MCF 10A (cell line): ENCODE measurements around the gene CLEC2B. TPM values are rescaled to one million over a fixed set of nuclear protein-coding genes. Genes with fewer than 3 reads are reported as not detected.

Source experiments
- BruUV-seq: library from RNA; stranded (reverse); fragments of 400-500 nt; replicated peaks from 2 replicates; lab custom pipeline; 2021; lab: Mats Ljungman, UMichigan
- CTCF ChIA-PET: fragments of 300-600 bp; sonication (Branson Sonifier 250); formaldehyde crosslinking; extraction: SDS; loops from one replicate; lab custom pipeline; 2021; ENCODE audit warnings: antibody characterized with exemption, inconsistent platforms; lab: Yijun Ruan, JAX
- POLR2A ChIA-PET: fragments of 300-600, 350-650 bp; sonication (Branson Sonifier 250); formaldehyde crosslinking; extraction: SDS; loops from one replicate; lab custom pipeline; 2020; ENCODE audit warnings: antibody characterized with exemption, inconsistent platforms; lab: Yijun Ruan, JAX
- DNase-seq: peaks from one replicate; pipeline ENCODE4 v3.0.0-alpha.2; 2018; ENCODE audit not compliant: unreplicated experiment
- H3K27ac Mint-ChIP-seq: one replicate; pipeline ENCODE4 v1.8.0; 2022; ENCODE audit warnings: mild to moderate bottlenecking, low read depth, mixed read lengths; ENCODE audit not compliant: unreplicated experiment
- H3K27me3 Mint-ChIP-seq: one replicate; pipeline ENCODE4 v1.8.0; 2022; ENCODE audit warnings: mixed read lengths; ENCODE audit not compliant: insufficient read depth, unreplicated experiment
- H3K36me3 Mint-ChIP-seq: one replicate; pipeline ENCODE4 v1.8.0; 2022; ENCODE audit warnings: mild to moderate bottlenecking, moderate library complexity, mixed read lengths; ENCODE audit not compliant: insufficient read depth, unreplicated experiment
- H3K4me1 Mint-ChIP-seq: one replicate; pipeline ENCODE4 v1.8.0; 2022; ENCODE audit warnings: mixed read lengths; ENCODE audit not compliant: insufficient read depth, unreplicated experiment
- H3K4me3 Mint-ChIP-seq: one replicate; pipeline ENCODE4 v1.8.0; 2022; ENCODE audit warnings: mild to moderate bottlenecking, moderate library complexity, mixed read lengths; ENCODE audit not compliant: unreplicated experiment
- H3K9me3 Mint-ChIP-seq: one replicate; pipeline ENCODE4 v1.8.0; 2022; ENCODE audit warnings: mixed read lengths; ENCODE audit not compliant: unreplicated experiment
- CTCF ChIP-seq: fragments of 200-600 bp; IDR thresholded peaks from one replicate; pipeline ENCODE4 v1.8.0; 2022; ENCODE audit warnings: antibody characterized with exemption, mild to moderate bottlenecking; ENCODE audit not compliant: unreplicated experiment
- intact Hi-C: fragments of 100-400 bp; cut with micrococcal nuclease; formaldehyde crosslinking; loops from 2 replicates; pipeline ENCODE4 v1.14.1; 2022
- total RNA-seq: library from RNA; stranded (reverse); gene quantifications from 2 replicates; pipeline ENCODE4 v1.2.3, GENCODE V29; 2022

Gene CLEC2B
- total RNA-seq, 1 experiment from 2014 or later, result 2.2 TPM

- BruUV-seq, result no TSS peak
- ChIA-PET CTCF (interaction anchor here (0.7 to 1.2 kb wide), 2 partner anchors 15 to 576 kb away, joined by 3 to 4 read pairs; no protein-coding TSS in a partner anchor), POLR2A (interaction anchor here (1.3 to 1.6 kb wide), 2 partner anchors 14 to 25 kb away, joined by 3 to 4 read pairs; no protein-coding TSS in a partner anchor)
- H3K4me3 Mint-ChIP-seq, result no peak overlapping the region
- no peaks in the 10 kb centered on the region for H3K4me1 Mint-ChIP-seq
- H3K36me3 Mint-ChIP-seq, result no peaks in the 10 kb centered on the region
- no peak for DNase-seq
- TF ChIP-seq CTCF, result no peak
- H3K9me3 Mint-ChIP-seq, result no peaks in the 10 kb centered on the region
- H3K27me3 Mint-ChIP-seq, result no peaks in the 10 kb centered on the region
- H3K27ac Mint-ChIP-seq, result no peak overlapping the region
- intact Hi-C loops, result no loop called here
Observed at GRCh38 chr12:9829483-9829882, 39.7 kb downstream of the CLEC2B start.

GRCh38 chr12:9827209-9827888 is 41.8 kb downstream of the CLEC2B start, which contains the start of gene KLRF1:
TSS of gene KLRF1 (plus strand) at chr12:9827481. CDS start at chr12:9827545, 64 bp downstream.
- intact Hi-C loops, result no loop called here
- POLR2A ChIA-PET, result no interaction called here
- no peaks in the 10 kb centered on the region for H3K27me3 Mint-ChIP-seq
- no peak within 1 kb of the TSS for H3K4me3 Mint-ChIP-seq
- no TSS peak for BruUV-seq
- no peak for DNase-seq
- H3K9me3 Mint-ChIP-seq, result no peaks in the 10 kb centered on the region
- H3K4me1 Mint-ChIP-seq, result no peaks in the 10 kb centered on the region
- no peak within 1 kb of the TSS for H3K27ac Mint-ChIP-seq
- CTCF ChIA-PET, result no interaction called here
- no peaks in the 10 kb centered on the region for H3K36me3 Mint-ChIP-seq
- TF ChIP-seq CTCF, result no peak

GRCh38 chr12:9820281-9820930 is 48.7 kb downstream of the CLEC2B start:
- Mint-ChIP-seq H3K36me3 (no peaks in the 10 kb centered on the region), H3K27me3 (no peaks in the 10 kb centered on the region), H3K9me3 (no peaks in the 10 kb centered on the region), H3K27ac (no peak overlapping the region), H3K4me3 (no peak overlapping the region), H3K4me1 (no peaks in the 10 kb centered on the region)
- no TSS peak for BruUV-seq
- TF ChIP-seq CTCF, result no peak
- ChIA-PET CTCF (interaction anchor here (0.5 kb wide), 1 partner anchor 541 kb away, joined by 4 read pairs; no protein-coding TSS in a partner anchor), POLR2A (no interaction called here)
- intact Hi-C loops, result no loop called here
- DNase-seq, result no peak
